Measurements from ENCODE around the gene DDB1.
A peak's percentile ranks its signal among the peaks of the same experiment; 100 is the strongest.

DDB1 gene

DNA sequence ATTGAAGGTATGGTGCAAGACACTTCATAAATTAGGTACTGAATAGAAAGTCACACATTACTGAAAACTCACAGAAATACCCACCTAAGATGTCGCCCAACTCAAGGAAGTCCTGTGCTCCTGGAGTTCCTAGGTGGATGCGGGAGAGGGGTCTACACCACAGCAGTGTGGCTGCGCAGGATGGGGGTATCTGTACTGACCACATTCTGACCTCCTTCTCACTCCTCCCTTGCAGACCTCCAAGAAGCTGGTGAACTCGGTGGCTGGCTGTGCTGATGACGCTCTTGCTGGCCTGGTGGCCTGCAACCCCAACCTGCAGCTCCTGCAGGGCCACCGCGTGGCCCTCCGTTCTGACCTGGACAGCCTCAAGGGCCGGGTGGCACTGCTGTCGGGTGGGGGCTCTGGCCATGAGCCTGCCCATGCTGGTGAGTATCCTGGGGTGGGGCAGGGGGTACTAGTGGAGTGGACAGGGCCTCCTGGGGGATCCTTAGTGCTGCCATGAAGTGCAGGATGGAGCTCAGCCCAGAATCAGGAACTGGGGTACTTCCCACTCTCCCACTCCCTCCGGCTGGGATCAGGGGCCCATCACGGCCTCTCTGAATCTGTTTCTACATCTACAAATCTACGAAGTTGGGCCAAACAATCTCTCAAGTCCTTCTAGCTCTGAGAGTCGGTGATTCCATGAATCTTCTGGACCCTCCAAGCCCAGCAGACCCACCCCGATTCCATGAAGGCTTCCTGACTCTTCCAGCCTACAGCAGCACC is 5.0 kb upstream of the DDB1 start:
- no peak for DNase-seq

DNA sequence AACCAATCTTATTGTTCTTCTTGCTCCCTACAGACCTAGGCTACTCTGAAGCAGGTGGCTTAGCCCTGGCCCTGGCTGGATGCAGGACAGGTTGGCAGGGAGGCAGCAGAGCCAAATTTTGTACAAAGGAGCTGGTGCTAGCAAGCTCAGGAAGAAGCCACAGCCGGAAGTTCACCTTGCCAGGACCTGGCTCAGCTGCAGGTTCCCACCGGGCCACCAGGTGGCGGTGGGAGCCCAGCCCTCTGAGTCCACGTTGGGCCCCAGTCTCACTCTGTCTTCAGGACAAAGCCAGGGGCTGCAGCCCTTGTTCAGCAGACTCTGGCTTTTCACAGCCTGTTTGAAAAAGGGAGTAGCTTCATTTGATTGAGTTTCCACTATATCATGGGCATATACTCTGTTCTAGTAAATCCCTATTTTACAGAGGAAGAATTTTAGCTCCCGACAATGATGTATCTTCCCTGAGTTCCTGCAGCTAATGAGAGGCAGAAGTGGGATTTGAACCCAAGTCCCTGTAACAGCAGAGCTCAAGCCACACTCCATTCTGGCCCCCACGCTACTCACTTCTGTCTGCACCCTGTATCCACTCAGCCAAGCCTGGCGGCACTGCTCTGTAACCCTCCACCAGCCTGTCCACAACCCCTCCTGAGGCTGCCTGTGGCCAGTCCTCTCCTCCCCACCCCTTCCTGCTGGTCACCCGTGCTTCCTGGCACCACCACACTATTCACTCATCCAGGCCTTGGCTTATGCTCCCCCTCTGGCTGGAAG is 3.4 kb upstream of the DDB1 start:
- peak in 47 of 58 donors; percentile 8 to 72 (median 31) for DNase-seq

DNA sequence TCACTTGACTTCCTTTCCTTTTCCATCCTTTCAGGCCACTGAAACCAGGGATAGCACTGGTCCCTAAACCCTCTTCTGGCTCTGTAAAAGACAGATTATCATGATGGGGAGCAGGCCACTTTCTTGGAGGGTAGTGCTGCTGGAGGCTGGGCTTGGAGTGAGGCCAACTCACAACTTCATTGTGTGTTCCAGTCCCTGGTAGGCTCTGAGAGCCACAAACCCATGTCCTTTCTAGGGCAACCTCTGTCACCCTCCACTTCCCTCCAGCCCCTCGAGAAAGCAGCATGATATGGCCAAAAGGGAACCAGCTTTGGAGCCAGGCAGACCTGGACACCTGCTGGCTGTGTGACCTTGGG is 2.4 kb upstream of the DDB1 start:
- DNase-seq: no peak

DNA sequence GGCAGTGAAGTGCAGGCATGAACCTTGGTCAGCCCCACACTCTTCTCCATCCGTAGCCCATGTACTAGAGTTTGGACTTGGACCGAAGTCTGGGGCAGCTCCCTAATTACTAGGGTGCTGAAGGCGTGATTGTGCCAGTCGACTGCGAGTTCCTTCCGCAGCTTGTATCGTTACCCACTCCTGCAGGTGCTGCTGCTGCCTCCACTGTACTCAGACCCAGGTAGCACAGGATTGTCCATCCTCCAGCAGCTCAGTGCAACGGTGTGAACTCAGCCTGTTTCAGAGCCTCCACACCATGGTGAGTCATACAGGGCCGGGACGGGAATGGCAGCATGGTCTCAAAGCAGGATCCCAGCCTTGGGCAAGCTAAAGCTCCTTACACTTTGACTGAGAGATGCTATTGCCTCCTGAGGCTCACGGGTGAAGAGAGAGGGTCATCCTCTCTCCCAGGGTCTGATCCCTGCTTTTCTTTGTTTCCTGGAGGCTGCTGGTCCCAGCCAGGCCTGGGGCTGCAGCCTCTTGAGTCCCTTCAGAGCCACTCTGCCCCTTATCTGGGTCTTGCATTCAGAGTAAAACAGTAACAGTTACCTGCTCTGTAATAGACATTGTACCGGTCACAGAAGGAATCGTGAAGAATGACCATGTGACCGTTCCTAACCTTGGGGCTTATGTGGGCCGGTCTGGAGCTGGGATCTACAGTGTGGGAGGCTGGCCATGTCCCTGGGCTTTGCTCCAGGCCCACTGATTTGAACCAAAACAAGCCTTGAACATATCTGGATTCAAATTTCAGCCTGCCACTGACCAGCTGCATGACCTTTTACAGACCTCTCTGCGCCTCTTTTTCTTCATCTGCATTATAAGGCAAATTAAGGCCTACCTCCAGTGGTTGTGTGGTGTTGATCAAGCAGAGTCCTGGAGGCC is 1.8 kb upstream of the DDB1 start:
- DNase-seq: no peak

DNA sequence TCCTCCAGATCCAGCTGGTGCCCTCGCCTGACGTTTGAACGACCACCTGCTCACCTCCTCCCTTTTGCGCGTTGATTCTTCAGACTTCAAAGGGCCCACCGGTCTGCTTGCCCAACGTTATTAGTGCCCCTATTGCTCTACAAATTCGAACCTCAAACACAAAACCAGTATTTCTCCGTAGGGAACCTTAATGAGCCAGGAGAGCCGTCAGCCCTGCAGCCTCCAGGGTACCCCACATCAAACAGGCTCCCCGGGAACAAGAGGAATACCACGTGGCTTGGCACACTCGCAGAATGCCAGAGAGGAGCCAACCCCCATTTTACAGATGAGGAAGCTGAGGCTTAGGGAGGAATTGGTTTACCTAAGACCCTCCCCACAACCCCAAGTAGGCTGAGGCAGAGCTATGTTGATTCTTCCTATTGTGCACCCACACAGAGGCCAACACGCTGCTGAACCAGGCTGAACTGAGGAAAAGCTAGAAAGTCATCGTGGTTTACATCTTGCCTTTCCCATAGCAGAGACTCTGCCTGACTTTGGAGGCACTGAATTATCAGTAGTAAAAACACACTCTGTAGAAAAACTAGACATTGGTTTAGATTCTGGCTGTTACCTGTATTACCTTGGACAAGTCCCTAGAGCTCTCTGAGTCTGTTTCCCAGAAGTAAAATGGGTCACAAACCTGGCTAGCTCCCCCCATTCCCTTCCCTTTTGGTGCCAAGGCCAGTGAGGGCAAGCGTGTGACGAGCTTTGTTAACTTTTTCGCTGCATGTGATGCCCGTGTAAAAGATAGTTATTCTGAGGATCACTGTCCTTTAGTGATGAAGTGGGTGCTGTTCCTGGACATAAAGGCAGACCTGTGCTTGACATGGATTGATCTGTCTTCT is 887 bp upstream of the DDB1 start:
- peak in 4 of 58 donors; percentile 27 to 46 (median 35) for DNase-seq

DNA sequence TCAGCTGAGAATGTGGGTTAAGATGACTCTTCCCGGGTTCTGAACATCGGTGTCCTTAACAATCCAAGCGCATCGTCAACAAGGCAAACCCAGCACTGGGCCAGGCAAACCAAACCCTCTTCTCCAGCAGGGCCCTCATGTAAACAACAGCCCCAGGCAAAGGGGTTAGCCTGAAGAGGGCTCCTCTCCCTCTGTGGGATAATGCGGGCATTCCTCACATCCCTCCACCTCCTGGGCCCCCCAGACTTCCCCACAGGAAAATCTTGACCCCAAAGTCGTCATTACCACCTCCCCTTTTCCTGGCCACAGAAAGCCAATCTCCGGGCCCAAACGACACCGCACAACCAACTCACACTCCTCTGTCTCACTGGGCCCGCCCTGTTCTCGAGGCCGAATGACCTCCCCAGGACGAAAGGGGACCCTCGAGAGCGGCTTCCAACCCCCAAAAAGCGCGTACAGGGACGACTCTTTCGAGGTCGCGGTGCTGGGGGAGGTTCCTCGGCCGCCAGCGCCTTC is 566 bp downstream of the DDB1 start:
- peak in 2 of 58 donors; percentile 7 to 24 for DNase-seq

DNA sequence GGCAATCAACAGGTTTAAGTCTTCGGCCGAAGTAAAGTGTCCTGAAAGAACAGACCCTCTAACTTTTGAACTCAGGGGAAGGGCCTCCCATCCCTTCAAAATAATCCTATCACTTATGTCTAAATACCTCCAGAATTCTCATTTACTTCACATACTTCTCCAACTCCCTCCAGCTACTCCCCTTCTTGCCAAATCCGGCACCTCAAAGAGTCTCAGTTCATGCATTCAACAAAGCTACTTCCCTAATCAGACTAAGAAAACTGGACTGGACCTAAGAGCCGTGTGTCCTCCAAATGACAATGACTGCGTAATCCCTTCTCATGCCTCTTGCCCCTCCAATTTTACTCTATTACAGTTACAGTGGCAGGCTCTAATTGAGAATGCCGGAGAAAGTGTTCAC is 1.3 kb downstream of the DDB1 start:
- DNase-seq: no peak

DNA sequence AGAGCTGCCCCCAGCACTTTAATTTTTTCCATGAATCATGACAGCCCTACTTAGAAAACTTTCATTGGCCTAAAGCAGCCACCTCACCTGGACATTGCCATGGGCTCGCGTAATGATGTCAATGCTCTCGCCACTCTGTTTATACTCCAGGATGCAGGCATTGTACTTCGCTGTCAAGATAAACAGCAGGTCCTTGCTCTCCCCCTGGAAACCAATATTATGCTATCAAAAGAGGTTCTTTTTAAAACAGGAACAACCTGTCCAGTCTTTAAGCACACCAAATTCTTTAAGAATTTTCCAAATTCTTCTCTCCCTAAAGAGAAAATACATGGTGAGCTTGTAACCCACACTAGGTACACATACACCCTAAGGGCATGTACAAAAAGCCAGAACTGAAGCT is 3.0 kb downstream of the DDB1 start:
- DNase-seq: no peak

DNA sequence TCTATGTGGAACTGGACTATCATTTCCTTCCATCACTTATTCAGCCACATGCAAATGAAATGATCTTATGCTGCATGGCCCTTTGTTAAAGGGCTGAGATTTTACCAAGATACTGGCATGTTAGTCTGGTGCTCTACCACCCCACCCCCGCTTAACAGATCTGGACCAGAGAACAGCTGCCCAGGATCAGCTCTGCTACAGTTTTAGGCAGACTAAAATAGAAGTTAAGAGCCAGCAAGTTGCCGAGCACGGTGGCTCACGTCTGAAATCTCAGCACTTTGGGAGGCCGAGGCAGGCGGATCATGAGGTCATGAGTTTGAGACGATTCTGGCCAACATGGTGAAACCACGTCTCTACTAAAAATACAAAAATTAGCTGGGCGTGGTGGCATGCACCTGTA is 4.6 kb downstream of the DDB1 start:
- no peak for DNase-seq

DNA sequence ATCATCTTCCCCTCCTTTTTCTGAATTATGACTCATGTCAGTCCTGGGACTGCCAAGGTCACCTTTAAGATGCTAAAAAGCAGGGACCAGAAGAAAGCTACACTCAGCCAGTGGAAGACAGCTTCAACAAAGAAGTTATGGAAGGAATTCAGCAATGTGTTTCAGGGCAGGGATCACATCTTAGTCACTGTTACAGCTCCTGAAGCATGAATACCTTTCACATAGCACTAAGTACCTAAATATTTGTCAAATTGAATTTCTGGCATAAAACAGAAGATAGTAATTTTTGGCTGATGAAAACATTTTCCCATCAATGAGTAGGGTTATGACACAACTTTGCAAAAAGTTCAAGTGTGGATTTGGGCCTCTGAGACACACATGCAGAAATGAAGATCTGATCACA is 5.2 kb downstream of the DDB1 start:
- no peak for DNase-seq

DNA sequence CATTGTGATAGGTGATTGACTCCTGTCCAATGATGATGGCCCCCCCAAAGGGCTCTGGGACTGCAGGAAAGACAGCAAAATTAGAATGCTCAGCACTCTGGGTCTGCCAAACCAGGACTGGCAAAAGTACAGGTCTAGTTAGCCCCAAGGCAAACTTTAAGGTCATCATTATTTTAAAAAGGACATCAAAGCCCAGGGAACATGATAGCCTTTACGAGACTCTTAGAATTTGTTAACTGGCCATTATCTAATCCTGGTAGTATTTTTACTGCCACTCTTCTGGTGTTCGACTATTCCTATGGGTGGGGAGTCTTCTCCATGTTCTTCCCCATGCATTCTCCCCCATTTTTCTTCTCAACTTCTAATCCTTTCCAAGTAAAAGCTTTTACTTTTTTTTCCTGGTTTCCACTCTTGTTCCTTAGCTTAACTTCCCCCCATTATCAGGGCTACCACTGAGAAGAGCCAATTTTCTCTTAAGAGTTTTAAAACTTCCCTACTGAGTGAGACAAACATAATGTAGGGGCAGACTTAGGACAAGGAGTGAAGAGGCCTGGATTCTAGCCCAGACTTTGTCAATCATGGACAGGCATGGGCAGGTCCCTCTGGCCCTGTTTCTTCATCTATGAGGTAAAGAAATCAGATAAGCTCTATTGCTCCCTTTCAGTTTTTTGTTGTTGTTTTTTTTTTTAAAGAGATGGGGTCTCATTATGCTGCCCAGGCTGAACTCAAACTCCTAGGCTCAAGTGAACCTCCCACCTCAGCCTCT is 7.1 kb downstream of the DDB1 start:
- no peak for DNase-seq

DNA sequence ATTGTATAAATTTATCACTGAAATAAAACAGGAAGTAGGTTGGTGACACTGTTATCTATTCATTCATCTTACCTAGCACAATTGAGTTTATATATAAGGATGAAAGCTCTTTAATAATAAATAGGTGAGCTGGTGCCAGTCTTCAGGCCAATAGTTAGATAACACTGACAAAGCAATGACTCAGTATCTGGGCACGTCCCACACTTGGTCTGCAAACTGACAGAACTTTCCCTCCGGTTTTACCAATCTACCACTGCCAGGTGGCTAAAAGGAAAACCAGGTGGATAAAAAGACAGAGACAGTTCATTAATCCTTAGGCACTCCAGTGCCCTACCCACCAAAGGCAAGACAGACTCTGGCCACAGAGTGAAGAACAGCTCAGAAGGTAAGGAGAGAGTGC is 17.6 kb downstream of the DDB1 start:
- no peak for DNase-seq

DNA sequence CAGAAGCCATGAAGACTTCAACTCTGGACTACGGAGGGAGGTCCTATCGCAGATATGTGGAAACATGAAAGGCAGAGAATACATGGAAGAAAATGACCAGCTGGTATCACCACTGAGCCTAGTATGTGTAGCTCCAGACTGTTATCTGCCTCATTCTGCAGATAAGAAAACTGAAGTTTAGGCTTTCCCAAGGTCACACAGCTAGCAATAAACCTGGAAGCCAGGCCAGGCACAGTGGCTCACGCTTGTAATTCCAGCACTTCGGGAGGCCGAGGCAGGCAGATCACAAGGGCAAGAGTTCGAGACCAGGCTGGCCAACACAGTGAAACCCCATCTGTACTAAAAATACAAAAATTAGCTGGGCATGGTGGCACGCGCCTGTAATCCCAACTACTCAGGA is 22.2 kb downstream of the DDB1 start:
- no peak for DNase-seq

DNA sequence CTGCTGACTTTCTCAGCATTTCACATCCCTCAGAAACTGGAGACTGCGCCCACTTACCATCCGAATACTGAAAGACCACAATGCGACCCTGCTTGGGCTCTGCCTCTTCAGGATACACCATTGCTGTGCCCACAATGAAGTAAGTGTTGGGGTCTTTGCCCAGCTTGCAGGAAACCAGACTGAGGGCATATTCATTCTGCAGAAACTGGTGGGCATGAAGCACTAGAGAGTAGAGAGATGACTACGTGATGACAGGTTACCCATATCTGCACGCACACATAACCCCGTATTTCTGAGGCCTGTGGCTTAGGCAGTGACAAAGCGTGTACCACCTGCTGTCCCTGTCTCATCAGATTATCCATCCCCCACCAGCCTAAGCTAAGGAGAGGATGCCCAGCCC is 23.2 kb downstream of the DDB1 start:
- DNase-seq: no peak

DNA sequence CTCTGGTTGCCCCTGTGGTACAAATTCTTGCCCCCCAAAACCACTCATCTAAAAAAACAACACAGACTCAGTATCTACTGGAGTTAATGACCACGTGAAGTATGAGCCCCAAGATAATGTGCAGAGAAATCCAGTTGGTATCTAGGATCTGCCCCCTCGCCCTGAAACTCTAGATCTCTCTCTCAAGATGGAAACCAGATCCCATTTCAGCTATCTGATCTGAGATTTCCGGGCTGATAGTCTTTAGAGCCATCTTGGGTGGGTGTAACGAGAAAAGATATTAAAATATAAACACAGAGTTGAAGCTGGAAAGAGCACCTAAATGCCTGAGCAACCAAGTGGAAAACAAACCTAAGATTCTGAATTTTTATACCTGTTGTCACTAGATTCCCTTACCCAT is 23.8 kb downstream of the DDB1 start:
- no peak for DNase-seq

DNA sequence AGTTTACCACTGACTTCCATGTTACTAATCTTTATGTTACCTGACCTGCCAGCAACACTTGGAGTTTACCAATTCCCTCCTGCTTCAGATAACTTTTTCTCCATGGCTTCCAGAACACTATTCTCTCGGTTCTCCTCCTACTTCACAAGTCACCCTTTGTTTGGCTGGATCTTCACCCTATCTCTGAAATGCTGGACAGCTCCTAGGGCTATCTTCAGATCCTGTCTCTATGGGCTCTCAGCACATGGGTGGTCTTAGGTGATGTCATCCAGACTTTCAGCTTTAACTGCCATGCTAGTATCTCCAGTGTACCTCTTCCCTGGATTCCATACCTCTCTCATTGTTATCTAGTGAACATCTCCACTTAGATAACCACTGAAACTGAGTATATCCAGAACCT is 25.6 kb downstream of the DDB1 start:
- no peak for DNase-seq

DNA sequence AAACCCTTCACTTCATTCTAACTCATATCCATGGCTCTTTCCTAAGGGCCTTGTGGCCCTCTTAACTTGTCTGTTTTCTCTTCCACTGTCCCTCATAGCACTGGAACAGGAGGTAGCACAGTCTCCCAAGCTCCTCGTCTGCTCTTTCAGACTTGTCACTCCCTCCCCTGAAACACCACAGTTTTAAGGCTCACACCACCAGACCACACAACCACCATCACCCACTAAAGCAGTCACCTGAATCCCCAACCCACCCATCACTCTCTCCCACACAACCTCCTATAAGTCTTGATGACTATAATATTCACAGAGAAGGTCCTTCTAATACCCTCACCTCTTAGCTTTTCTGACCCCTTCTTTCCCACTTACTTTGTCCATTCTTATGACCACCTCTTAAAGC is 26.7 kb downstream of the DDB1 start:
- no peak for DNase-seq

DNA sequence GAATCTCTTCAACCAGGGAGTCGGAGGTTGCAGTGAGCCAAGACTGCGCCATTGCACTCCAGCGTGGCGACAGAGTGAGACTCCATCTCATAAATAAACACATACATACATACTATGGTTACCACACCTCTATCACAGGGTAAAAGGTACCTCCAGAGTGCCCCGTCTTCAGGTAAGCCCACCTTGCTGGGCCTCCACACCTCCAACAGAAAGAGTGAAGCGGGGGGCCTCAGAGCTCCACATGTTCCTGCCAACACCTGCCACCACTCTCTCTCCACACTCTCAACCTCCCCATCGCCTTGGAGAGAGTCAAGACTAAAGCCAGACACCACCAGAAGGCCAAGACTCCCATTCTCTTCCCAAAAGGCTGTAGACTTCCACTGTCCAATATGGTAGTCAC is 27.5 kb downstream of the DDB1 start:
- DNase-seq: no peak

DNA sequence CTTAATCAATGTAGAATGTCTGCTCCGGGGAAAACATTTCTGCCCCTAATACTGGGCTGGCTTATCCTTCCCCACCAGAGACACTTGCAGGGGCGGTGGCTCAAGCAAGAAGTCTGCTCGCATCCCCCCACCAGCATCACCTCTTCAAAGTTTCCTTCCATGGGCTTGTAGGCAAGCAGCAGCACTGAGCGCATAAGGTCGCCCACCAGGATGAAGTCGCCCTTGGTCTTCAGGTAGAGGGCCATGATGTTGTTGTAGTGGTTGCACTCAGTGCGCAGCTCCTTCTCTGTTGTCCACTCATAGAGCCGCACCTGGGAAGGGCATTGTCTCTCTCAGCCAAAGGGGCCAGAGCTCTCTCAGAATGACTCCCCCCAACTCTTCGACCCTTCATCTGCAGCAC is 29.2 kb downstream of the DDB1 start:
- DNase-seq: no peak

DNA sequence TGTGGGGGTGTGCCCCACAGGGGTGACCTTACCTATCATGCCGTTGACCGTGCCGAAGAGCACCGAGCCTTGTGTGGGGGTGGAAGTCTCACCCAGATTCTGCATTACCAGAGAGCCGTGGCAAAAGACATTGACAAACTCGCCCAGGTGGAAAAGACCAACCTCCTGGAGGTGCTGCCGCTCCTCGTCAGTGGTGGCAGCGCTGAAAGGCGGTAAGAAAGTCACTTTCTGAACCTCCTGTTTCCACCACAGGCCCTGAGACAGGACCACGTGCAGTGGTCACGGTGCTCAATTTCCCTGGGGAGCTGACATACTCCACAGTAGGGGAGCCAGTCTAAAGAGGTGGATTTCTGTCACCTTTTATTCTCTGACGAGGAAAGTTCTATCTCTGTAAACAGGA is 30.4 kb downstream of the DDB1 start:
- DNase-seq: no peak
